Measurements from ENCODE around the gene SPACA4.
A peak's percentile ranks its signal among the peaks of the same experiment; 100 is the strongest.

The SPACA4 gene

GRCh38 chr19:48596679-48597465 lies 9.7 kb upstream of the SPACA4 start:
- DNase-seq (ENCODE audit: low spot score), result peak; percentile 38

- no peak for DNase-seq (ENCODE audit: low spot score)
These were observed 7.4 kb upstream of the SPACA4 start for GRCh38 chr19:48598996-48599700.

- no peak for DNase-seq (ENCODE audit: low spot score)
These were observed 5.7 kb upstream of the SPACA4 start for GRCh38 chr19:48600679-48601417.

- no peak for DNase-seq (ENCODE audit: low spot score)
These were observed 3.5 kb upstream of the SPACA4 start for GRCh38 chr19:48603001-48603400.

GRCh38 chr19:48603449-48603848 lies 3.1 kb upstream of the SPACA4 start:
- DNase-seq (ENCODE audit: low spot score), result no peak

- DNase-seq (ENCODE audit: low spot score), result no peak
These were observed 2.7 kb upstream of the SPACA4 start for GRCh38 chr19:48603850-48604249.

- no peak for DNase-seq (ENCODE audit: low spot score)
These were observed 815 bp downstream of the SPACA4 start for GRCh38 chr19:48607359-48607755.

- DNase-seq (ENCODE audit: low spot score), result no peak
These were observed 2.3 kb downstream of the SPACA4 start for GRCh38 chr19:48608798-48609263.

- DNase-seq (ENCODE audit: low spot score), result no peak
These were observed 3.1 kb downstream of the SPACA4 start for GRCh38 chr19:48609571-48610108.

GRCh38 chr19:48611872-48612271 lies 5.3 kb downstream of the SPACA4 start:
- DNase-seq (ENCODE audit: low spot score), result no peak

- DNase-seq (ENCODE audit: low spot score), result no peak
These were observed 6.7 kb downstream of the SPACA4 start for GRCh38 chr19:48613024-48613851.

GRCh38 chr19:48613852-48614435 lies 7.4 kb downstream of the SPACA4 start:
- DNase-seq (ENCODE audit: low spot score), result no peak

- no peak for DNase-seq (ENCODE audit: low spot score)
These were observed 8.1 kb downstream of the SPACA4 start, which contains the start of gene FAM83E for GRCh38 chr19:48614436-48615230. Gene FAM83E, minus strand, starts transcription at chr19:48615076. Its CDS starts 1,704 bp downstream, at chr19:48613372.

GRCh38 chr19:48615231-48616040 lies 8.9 kb downstream of the SPACA4 start:
- no peak for DNase-seq (ENCODE audit: low spot score)

- no peak for DNase-seq (ENCODE audit: low spot score)
These were observed 9.5 kb downstream of the SPACA4 start for GRCh38 chr19:48616041-48616436.

- no peak for DNase-seq (ENCODE audit: low spot score)
These were observed 10.0 kb downstream of the SPACA4 start for GRCh38 chr19:48616491-48617056.

- no peak for DNase-seq (ENCODE audit: low spot score)
These were observed 10.8 kb downstream of the SPACA4 start for GRCh38 chr19:48617146-48617937.

GRCh38 chr19:48618278-48618915 lies 11.9 kb downstream of the SPACA4 start:
- DNase-seq (ENCODE audit: low spot score), result no peak
